SK-N-SH (cell line): ENCODE measurements around the gene PRR33. TPM values are rescaled to one million over a fixed set of nuclear protein-coding genes. Genes with fewer than 3 reads are reported as not detected.
A peak's percentile ranks its signal among the peaks of the same experiment; 100 is the strongest.

Experiments
- CTCF ChIA-PET: fragments of 300-600, 350-600 bp; formaldehyde crosslinking; extraction: SDS; loops from one replicate; lab custom pipeline; 2021; lab: Yijun Ruan, JAX
- POLR2A ChIA-PET: fragments of 350-600 bp; sonication (Branson Sonifier 250); formaldehyde crosslinking; extraction: SDS; loops from one replicate; lab custom pipeline; 2020; ENCODE audit warnings: antibody characterized with exemption, inconsistent platforms; lab: Yijun Ruan, JAX
- DNase-seq: peaks from one replicate; pipeline ENCODE4 v3.0.0; 2012
- H2AFZ ChIP-seq: fragments of 200-600 bp; sonication (generic); 2 replicates; pipeline ENCODE4 v1.8.1; 2016; ENCODE audit warnings: antibody characterized with exemption, mild to moderate bottlenecking, low read depth
- H3F3A ChIP-seq: fragments of 200-600 bp; sonication (generic); replicated peaks from 2 replicates; pipeline ENCODE3; 2016; ENCODE audit warnings: antibody characterized with exemption, mild to moderate bottlenecking; ENCODE audit not compliant: insufficient read depth
- H3K27ac ChIP-seq, 2 experiments: fragments of 200-500 bp in 1 of 2; fragments of 200-600 bp in 1 of 2; sonication (Bioruptor generic) in 1 of 2; sonication (generic), shearing (Covaris generic) in 1 of 2; 2 replicates each; pipeline versions ENCODE4 v1.5.1 to v1.6.1; 2014 to 2016; ENCODE audit warnings: low read depth in 2 of 2, inconsistent platforms in 1 of 2, low read length in 1 of 2, mild to moderate bottlenecking in 1 of 2, mixed read lengths in 1 of 2
- H3K27me3 ChIP-seq: fragments of 200-600 bp; sonication (generic), shearing (Covaris generic); 2 replicates; pipeline ENCODE4 v1.6.1; 2016; ENCODE audit warnings: mixed run types; ENCODE audit not compliant: insufficient read depth
- H3K36me3 ChIP-seq, 2 experiments: fragments of 200-500 bp in 1 of 2; fragments of 200-600 bp in 1 of 2; sonication (Bioruptor generic) in 1 of 2; sonication (generic) in 1 of 2; replicated peaks in 1 of 2; 2 replicates each; pipeline versions ENCODE3 to v1.5.1; 2014 to 2016; ENCODE audit warnings: low read length in 1 of 2, mild to moderate bottlenecking in 1 of 2; ENCODE audit not compliant: insufficient read depth in 2 of 2, control insufficient read depth in 1 of 2
- H3K4me1 ChIP-seq, 2 experiments: fragments of 200-500 bp in 1 of 2; fragments of 200-600 bp in 1 of 2; sonication (Bioruptor generic) in 1 of 2; sonication (generic), shearing (Covaris generic) in 1 of 2; 2 replicates each; pipeline versions ENCODE4 v1.5.1 to v1.6.1; 2014 to 2016; ENCODE audit warnings: low read depth in 1 of 2, low read length in 1 of 2, mixed run types in 1 of 2; ENCODE audit not compliant: insufficient read depth in 2 of 2, control insufficient read depth in 1 of 2
- H3K4me2 ChIP-seq: fragments of 200-600 bp; sonication (generic), shearing (Covaris generic); 2 replicates; pipeline ENCODE4 v1.6.1; 2017; ENCODE audit warnings: mixed run types
- H3K4me3 ChIP-seq, 2 experiments: fragments of 200-500 bp in 1 of 2; fragments of 200-600 bp in 1 of 2; sonication (Bioruptor generic) in 1 of 2; sonication (generic), shearing (Covaris generic) in 1 of 2; 2 replicates each; pipeline versions ENCODE4 v1.5.1 to v1.8.1; 2014 to 2016; ENCODE audit warnings: low read depth in 2 of 2, inconsistent platforms in 1 of 2, low read length in 1 of 2, mild to moderate bottlenecking in 1 of 2, mixed read lengths in 1 of 2, moderate library complexity in 1 of 2
- H3K79me2 ChIP-seq: fragments of 200-600 bp; sonication (generic); 2 replicates; pipeline ENCODE4 v1.8.1; 2017; ENCODE audit warnings: mild to moderate bottlenecking; ENCODE audit not compliant: insufficient read depth
- H3K9ac ChIP-seq: fragments of 200-600 bp; sonication (generic); 2 replicates; pipeline ENCODE4 v1.6.1; 2017; ENCODE audit warnings: mixed run types
- H3K9me2 ChIP-seq: fragments of 200-600 bp; sonication (generic); 2 replicates; pipeline ENCODE4 v1.6.1; 2017; ENCODE audit warnings: mixed run types
- H3K9me3 ChIP-seq: fragments of 200-600 bp; sonication (generic); 2 replicates; pipeline ENCODE4 v1.6.1; 2017; ENCODE audit warnings: mixed run types, mild to moderate bottlenecking, moderate library complexity
- H4K20me1 ChIP-seq: fragments of 200-600 bp; sonication (generic); 2 replicates; pipeline ENCODE4 v1.6.1; 2017; ENCODE audit warnings: mild to moderate bottlenecking, mixed run types; ENCODE audit not compliant: insufficient read depth
- CHD2 ChIP-seq: fragments of 150-350 bp; IDR thresholded peaks from 2 replicates; pipeline ENCODE4 v1.6.1; 2018; ENCODE audit warnings: low read length; ENCODE audit not compliant: partially characterized antibody
- ELF1 ChIP-seq: IDR thresholded peaks from 2 replicates; pipeline ENCODE4 v1.4.0; 2012
- EZH2phosphoT487 ChIP-seq: fragments of 200-600 bp; sonication (generic); IDR thresholded peaks from 2 replicates; pipeline ENCODE4 v1.6.1; 2017; ENCODE audit warnings: low read depth, mixed run types, mild to moderate bottlenecking, antibody characterized with exemption, moderate library complexity, borderline replicate concordance
- GABPA ChIP-seq: IDR thresholded peaks from 2 replicates; pipeline ENCODE4 v1.4.0; 2012; ENCODE audit warnings: low read depth, mild to moderate bottlenecking
- MEF2A ChIP-seq: IDR thresholded peaks from 2 replicates; pipeline ENCODE4 v1.4.0; 2012; ENCODE audit warnings: low read depth, borderline replicate concordance
- NFIC ChIP-seq: IDR thresholded peaks from 2 replicates; pipeline ENCODE4 v1.4.0; 2012; ENCODE audit warnings: borderline replicate concordance
- NRF1 ChIP-seq: IDR thresholded peaks from 2 replicates; pipeline ENCODE4 v1.6.1; 2012; ENCODE audit warnings: low read depth, mild to moderate bottlenecking, low read length
- POLR2AphosphoS5 ChIP-seq: IDR thresholded peaks from 2 replicates; pipeline ENCODE4 v1.6.1; 2012; ENCODE audit warnings: low read depth, low read length
- RCOR1 ChIP-seq: fragments of 150-350 bp; IDR thresholded peaks from 2 replicates; pipeline ENCODE4 v1.6.1; 2017; ENCODE audit warnings: antibody characterized with exemption, low read length
- RXRA ChIP-seq: IDR thresholded peaks from 2 replicates; pipeline ENCODE4 v1.4.0; 2012; ENCODE audit warnings: low read depth, mild to moderate bottlenecking, borderline replicate concordance
- SMC3 ChIP-seq: IDR thresholded peaks from 2 replicates; pipeline ENCODE4 v1.6.1; 2012; ENCODE audit warnings: low read depth, low read length, improper control_type of control experiment
- TCF12 ChIP-seq: IDR thresholded peaks from 2 replicates; pipeline ENCODE4 v1.4.0; 2012
- YY1 ChIP-seq: IDR thresholded peaks from 2 replicates; pipeline ENCODE4 v1.4.0; 2012; ENCODE audit warnings: low read depth, mild to moderate bottlenecking
- WGBS: methylation state at CpG from one replicate; pipeline ENCODE4 v1.1.6; 2017; ENCODE audit warnings: low lambda C conversion rate; 5-methylcytosine and 5-hydroxymethylcytosine counted together
- polyA plus RNA-seq, 3 experiments: library from polyadenylated mRNA; depleted of rRNA; stranded (reverse); fragments of >200 nt; gene quantifications; 2 replicates each; pipeline ENCODE4 v1.2.3, GENCODE V29; 2012
- TF ChIP-seq, protein P1 (sequence below): IDR thresholded peaks from 2 replicates; pipeline ENCODE4; 2012
- TF ChIP-seq, protein P2 (sequence below): IDR thresholded peaks from 2 replicates; pipeline ENCODE4 v1.4.0; 2012; ENCODE audit warnings: low read depth

The PRR33 gene
- polyA plus RNA-seq, 1 of the 3 experiments (the other 2 are of a cell fraction): not detected

DNA sequence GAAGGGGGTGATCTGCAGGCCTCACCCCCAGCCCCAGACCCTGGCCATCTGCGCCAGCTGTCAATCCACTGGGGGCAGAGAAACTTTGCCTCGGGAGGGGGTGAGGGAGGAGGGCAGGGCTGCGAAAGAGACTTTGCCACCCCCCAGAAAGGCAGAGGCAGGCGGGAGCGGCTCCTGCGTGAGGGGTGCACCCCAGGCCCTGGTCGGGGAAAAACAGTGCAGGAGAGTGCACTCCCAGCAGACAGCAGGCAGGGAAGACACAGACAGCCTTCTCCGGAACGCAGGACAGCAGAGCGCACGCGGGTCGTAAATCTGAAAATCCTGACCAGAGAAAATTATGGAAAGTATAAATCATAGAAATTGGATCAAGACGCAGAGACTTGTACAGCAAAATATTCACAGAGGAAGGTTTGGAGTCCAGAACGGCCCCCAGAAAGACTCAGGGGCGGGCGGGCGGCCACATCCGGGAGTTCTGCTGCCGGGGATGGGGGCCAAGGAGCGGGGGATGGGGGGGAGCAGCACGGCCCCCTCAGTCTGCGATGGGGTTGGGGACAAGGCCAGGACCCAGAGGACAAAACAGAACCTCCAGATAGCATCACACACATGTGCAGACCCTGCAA, 47.4 kb upstream of the PRR33 start:
- H3K79me2 ChIP-seq: no peaks in the 10 kb centered on the region
- no peak overlapping the region for H3K9ac ChIP-seq
- no peaks in the 10 kb centered on the region for H3K36me3 ChIP-seq
- H3K4me2 ChIP-seq: no peak overlapping the region
- CTCF ChIA-PET: interaction anchor here (1.3 to 2.3 kb wide), 3 partner anchors 9 to 56 kb away, joined by 3 to 14 read pairs (median 4); no protein-coding TSS in a partner anchor
- no peak overlapping the region for H3K4me3 ChIP-seq
- DNase-seq: peak; percentile 84
- no peaks in the 10 kb centered on the region for H3K9me2 ChIP-seq
- peaks cover 0 to 23% of the 10 kb centered on the region in 2 experiments; a peak in 1 of 4 replicates for H3K4me1 ChIP-seq
- TF ChIP-seq MEF2A: no peak
- no peak for TF ChIP-seq SMC3
- no peak for TF ChIP-seq YY1
- 0 out of 4 replicates have a peak overlapping the region, but pooled peaks of 1 of the 2 experiments have one; percentile 26 for H3K27ac ChIP-seq
- POLR2A ChIA-PET: no interaction called here
- H3K27me3 ChIP-seq: no peaks in the 10 kb centered on the region
- peaks cover 4% of the 10 kb centered on the region for H3F3A ChIP-seq
- H3K9me3 ChIP-seq: no peaks in the 10 kb centered on the region
- H4K20me1 ChIP-seq: no peaks in the 10 kb centered on the region
- WGBS: 45% methylated on average over 14 of the region's 23 CpGs
- no peak overlapping the region for H2AFZ ChIP-seq

DNA sequence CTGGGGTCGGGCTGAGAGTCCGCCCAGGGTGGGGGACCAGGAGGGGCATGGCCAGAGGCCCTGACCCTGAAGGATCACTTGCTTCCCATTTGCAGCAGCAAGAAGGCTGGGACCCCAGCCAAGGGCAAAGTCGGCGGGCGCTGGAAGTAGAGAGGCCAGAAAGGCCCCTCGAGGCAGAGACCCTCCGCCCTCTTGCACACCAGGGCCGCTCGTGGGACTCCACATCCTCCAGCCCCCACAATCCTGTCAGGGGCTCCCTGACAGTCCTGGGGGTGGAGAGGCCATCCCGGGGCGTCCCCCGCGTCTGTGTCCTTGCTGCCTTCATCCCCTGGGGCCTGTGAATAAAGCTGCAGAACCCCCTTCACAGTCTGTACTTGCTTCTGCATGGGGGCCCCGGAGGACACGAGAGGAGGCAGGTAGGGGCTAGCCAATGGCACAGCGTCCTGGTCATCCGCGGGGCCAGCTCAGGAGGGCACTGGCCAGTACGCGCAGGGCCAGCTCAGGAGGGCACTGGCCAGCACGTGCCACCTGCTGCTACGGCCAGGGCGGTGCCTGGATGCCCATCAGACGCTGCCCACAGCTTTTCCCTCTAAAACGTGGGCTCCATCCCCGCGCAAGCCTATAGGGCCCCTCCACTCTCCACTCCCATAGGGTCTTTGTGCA, 46.8 kb upstream of the PRR33 start:
- Histone ChIP-seq H3K36me3 (no peaks in the 10 kb centered on the region), H4K20me1 (no peaks in the 10 kb centered on the region), H3K79me2 (no peaks in the 10 kb centered on the region), H3F3A (no peaks in the 10 kb centered on the region), H3K9ac (no peak overlapping the region), H3K9me2 (no peaks in the 10 kb centered on the region), H2AFZ (no peak overlapping the region), H3K27ac (no peak overlapping the region; a peak in 1 of 4 replicates), H3K4me1 (peaks cover 0 to 18% of the 10 kb centered on the region in 2 experiments; a peak in 1 of 4 replicates), H3K27me3 (no peaks in the 10 kb centered on the region), H3K9me3 (no peaks in the 10 kb centered on the region), H3K4me3 (no peak overlapping the region), H3K4me2 (no peak overlapping the region)
- POLR2A ChIA-PET: no interaction called here
- TF ChIP-seq, protein P1, sequence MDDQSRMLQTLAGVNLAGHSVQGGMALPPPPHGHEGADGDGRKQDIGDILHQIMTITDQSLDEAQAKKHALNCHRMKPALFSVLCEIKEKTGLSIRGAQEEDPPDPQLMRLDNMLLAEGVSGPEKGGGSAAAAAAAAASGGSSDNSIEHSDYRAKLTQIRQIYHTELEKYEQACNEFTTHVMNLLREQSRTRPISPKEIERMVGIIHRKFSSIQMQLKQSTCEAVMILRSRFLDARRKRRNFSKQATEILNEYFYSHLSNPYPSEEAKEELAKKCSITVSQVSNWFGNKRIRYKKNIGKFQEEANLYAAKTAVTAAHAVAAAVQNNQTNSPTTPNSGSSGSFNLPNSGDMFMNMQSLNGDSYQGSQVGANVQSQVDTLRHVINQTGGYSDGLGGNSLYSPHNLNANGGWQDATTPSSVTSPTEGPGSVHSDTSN: no peak
- TF ChIP-seq ELF1: no peak
- no peak for TF ChIP-seq POLR2AphosphoS5
- TF ChIP-seq GABPA: no peak
- no peak for TF ChIP-seq RCOR1
- no peak for TF ChIP-seq EZH2phosphoT487
- TF ChIP-seq TCF12: no peak
- no peak for TF ChIP-seq CHD2
- no peak for TF ChIP-seq NRF1
- no peak for TF ChIP-seq NFIC
- TF ChIP-seq, protein P2, sequence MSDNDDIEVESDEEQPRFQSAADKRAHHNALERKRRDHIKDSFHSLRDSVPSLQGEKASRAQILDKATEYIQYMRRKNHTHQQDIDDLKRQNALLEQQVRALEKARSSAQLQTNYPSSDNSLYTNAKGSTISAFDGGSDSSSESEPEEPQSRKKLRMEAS: no peak
- TF ChIP-seq RXRA: no peak
- DNase-seq: peak; percentile 42
- CTCF ChIA-PET: interaction anchor here (1.3 to 2.3 kb wide), 4 partner anchors 10 to 213 kb away, joined by 3 to 14 read pairs (median 5); no protein-coding TSS in a partner anchor
- 78% methylated on average over 20 of the region's 27 CpGs for WGBS
